Measurements from ENCODE around the gene PRDM16. TPM values are rescaled to one million over a fixed set of nuclear protein-coding genes. Genes with fewer than 3 reads are reported as not detected.

PRDM16 gene
- total and polyA plus RNA-seq, 2 of the 4 experiments (the other 2 are of a cell fraction), result 0.02 TPM; not detected in 1

- Histone ChIP-seq H3K9ac (ENCODE audit: low read depth, low read length) (no peak overlapping the region), H3K36me3 (ENCODE audit: control insufficient read depth, insufficient read depth, low read length) (no peaks in the 10 kb centered on the region), H3K27me3 (ENCODE audit: control insufficient read depth, insufficient read depth, low read length) (peaks cover 3% of the 10 kb centered on the region; the same call in 1 of the 2 replicates), H3K56ac (ENCODE audit: extremely low read depth, insufficient read depth, low read length) (no peak overlapping the region), H3K4ac (ENCODE audit: low read depth, low read length) (no peak overlapping the region), H3K4me2 (ENCODE audit: low read depth, low read length) (no peak overlapping the region), H2AFZ (replicated peaks; ENCODE audit: low read length, poor library complexity) (no peak overlapping the region), H4K91ac (ENCODE audit: insufficient read depth, low read depth, low read length) (no peak overlapping the region), H4K20me1 (ENCODE audit: insufficient read depth, low read length) (no peaks in the 10 kb centered on the region), H2BK120ac (ENCODE audit: low read depth, low read length) (no peak overlapping the region), H4K8ac (ENCODE audit: low read depth in 2 of 2, low read length in 2 of 2) (no peak overlapping the region), H3K4me1 (ENCODE audit: control insufficient read depth, insufficient read depth, low read length) (no peaks in the 10 kb centered on the region), H3K27ac (ENCODE audit: insufficient read depth, low read length) (no peak overlapping the region), H3K4me3 (ENCODE audit: insufficient read depth, low read depth, low read length) (no peak overlapping the region), H4K5ac (ENCODE audit: low read depth, low read length) (no peak overlapping the region), H2BK5ac (ENCODE audit: low read depth, low read length, poor library complexity, severe bottlenecking) (no peak overlapping the region), H3K9me1 (ENCODE audit: insufficient read depth, low read length) (no peaks in the 10 kb centered on the region), H2AK9ac (replicated peaks; ENCODE audit: low read depth, low read length, poor library complexity) (no peak overlapping the region), H2BK15ac (ENCODE audit: low read depth, low read length) (no peak overlapping the region), H3K79me1 (ENCODE audit: low read depth in 1 of 2, low read length in 2 of 2) (no peaks in the 10 kb centered on the region), H3K14ac (replicated peaks; ENCODE audit: low read depth, low read length) (no peak overlapping the region), H2AK5ac (ENCODE audit: low read depth, low read length) (no peak overlapping the region), H3K18ac (ENCODE audit: low read depth, low read length) (no peak overlapping the region), H3K9me3 (ENCODE audit: control insufficient read depth, insufficient read depth, low read length) (no peaks in the 10 kb centered on the region), H3K23ac (ENCODE audit: low read depth, low read length) (no peak overlapping the region), H2BK20ac (ENCODE audit: low read depth, low read length) (no peak overlapping the region)
- POLR2A ChIA-PET (ENCODE audit: unreplicated experiment), result no interaction called here
- no CpG with 5 or more reads among the region's 9 CpGs for WGBS, 2 experiments (ENCODE audit: extremely low coverage in 2 of 2, insufficient read length in 1 of 2)
- no TSS peak for BruUV-seq (replicated peaks)
- CTCF ChIA-PET, result no interaction called here
- in situ Hi-C loops (cut with MboI; ENCODE audit: low sequenced_read_pairs), result no loop called here
- TF ChIP-seq RFX5 (IDR thresholded peaks at IDR 0.05; ENCODE audit: low read depth, low read length) (no peak), ELK1 (IDR thresholded peaks at IDR 0.05; ENCODE audit: borderline replicate concordance, low read depth, low read length) (no peak), RCOR1 (IDR thresholded peaks at IDR 0.05; ENCODE audit: insufficient replicate concordance, low read length) (no peak), MAZ (IDR thresholded peaks at IDR 0.05; ENCODE audit: borderline replicate concordance, low read depth, low read length) (no peak), FOS (IDR thresholded peaks at IDR 0.05; ENCODE audit: low read depth, low read length) (no peak), POLR2A (IDR thresholded peaks at IDR 0.05; ENCODE audit: low read depth, low read length) (no peak), MAFK (IDR thresholded peaks at IDR 0.05; ENCODE audit: low read depth, low read length) (no peak), BHLHE40 (IDR thresholded peaks at IDR 0.05; ENCODE audit: low read depth, low read length) (no peak), MXI1 (IDR thresholded peaks at IDR 0.05; ENCODE audit: borderline replicate concordance, low read depth, low read length) (no peak), CTCF (conservative IDR thresholded peaks at IDR 0.05; ENCODE audit: low read depth, low read length) (no peak), CHD1 (IDR thresholded peaks at IDR 0.05; ENCODE audit: low read depth, low read length) (no peak)
- dilution Hi-C loops (cut with HindIII; ENCODE audit: low sequenced_read_pairs, unreplicated experiment), result no loop called here
- intact Hi-C loops (cut with micrococcal nuclease), result no loop called here
- DNase-seq (no peak), ATAC-seq (ENCODE audit: low read depth) (no peak)
Observed at GRCh38 chr1:3249231-3249630, 180.2 kb downstream of the PRDM16 start.
